ENCODE measurements around the gene FMOD.

Gene FMOD

DNA sequence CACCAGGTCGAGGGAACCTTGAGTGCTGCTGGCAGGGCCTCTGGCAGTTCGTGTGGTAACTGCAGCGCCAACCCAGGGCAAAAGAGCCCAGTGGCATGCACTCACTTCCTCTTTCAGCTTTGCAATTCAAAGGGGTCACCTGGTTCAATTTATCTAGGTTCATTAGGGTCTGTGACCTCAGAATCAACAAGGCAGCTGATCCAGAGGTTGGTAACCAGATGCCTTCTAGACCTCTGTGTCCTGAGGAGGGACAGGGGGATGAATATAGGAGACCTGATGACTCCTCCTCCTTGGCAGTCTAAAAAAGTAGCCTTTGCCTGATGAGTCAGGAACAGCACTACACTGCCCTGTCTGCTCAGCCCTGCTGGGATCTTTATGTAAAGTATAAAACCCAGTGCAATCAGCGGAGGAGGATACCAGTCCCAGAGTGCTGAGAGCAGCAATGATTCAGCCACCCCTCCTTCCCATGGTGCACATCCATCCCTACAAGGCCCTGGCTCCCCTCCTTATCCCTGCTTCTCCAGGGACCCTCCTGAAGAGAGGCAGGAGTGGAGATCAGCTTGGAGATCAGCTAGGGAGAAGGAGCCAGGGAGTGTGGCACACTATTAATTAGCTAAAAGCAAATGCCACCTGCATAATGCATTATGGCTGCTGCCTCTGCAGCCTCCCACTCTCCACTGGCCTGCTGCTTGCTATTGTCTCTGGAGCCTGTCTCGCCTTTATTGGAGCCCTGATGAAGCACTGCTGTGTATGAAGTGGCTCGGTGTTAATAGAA, 11.2 kb upstream of the FMOD start:
- Histone ChIP-seq H3K27ac (no peak overlapping the region), H3K4me3 (IDR thresholded peaks at IDR 0.05; ENCODE audit: insufficient read depth, low read depth, low read length) (no peak overlapping the region), H3K36me3 (ENCODE audit: insufficient read depth) (no peaks in the 10 kb centered on the region), H2AFZ (ENCODE audit: low read depth) (no peak overlapping the region), H3K79me2 (ENCODE audit: insufficient read depth, low read depth) (no peaks in the 10 kb centered on the region), H4K20me1 (ENCODE audit: insufficient read depth) (no peaks in the 10 kb centered on the region), H3K9ac (no peak overlapping the region), H3K4me1 (ENCODE audit: low read depth, poor library complexity, severe bottlenecking) (no peaks in the 10 kb centered on the region), H3K4me2 (no peak overlapping the region), H3K27me3 (ENCODE audit: insufficient read depth, low read depth) (0 out of 2 replicates have a peak, but pooled peaks cover 5% of the 10 kb centered on the region)
- TF ChIP-seq CTCF (conservative IDR thresholded peaks at IDR 0.05; ENCODE audit: low read depth, low read length) = no peak

DNA sequence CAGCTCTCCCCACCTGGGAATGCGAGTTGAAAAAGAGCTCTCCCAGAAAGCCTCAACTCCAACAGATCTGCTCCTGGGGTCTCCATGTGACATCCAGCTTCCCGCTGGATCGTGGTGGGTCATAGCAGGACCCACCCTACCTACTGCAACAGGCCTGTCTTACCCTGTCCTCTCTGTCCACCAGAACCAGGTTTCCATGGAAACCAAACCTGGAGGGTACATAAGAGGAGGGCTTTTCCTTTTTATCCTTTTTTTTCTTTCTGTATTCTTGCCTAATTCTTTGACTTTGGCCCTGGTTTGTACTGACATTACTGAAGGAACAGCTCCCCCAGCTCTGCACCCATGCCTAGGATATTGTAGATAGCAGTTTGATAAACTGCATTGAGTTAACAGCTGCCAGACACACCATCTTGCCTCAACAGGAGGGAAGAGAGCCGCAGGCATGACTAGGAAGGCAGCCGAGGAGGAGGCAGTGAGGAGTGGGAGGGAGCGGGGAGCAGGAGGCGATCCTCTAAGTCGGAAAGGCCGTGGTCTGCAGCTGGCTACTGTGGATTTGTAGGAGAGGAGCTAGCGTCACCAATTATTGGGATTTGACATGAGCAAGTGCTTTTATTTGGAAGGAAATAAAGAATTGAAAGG, 9.7 kb upstream of the FMOD start:
- Histone ChIP-seq H3K27me3 (ENCODE audit: insufficient read depth, low read depth) (0 out of 2 replicates have a peak, but pooled peaks cover 5% of the 10 kb centered on the region), H2AFZ (ENCODE audit: low read depth) (no peak overlapping the region), H3K27ac (no peak overlapping the region), H4K20me1 (ENCODE audit: insufficient read depth) (no peaks in the 10 kb centered on the region), H3K79me2 (ENCODE audit: insufficient read depth, low read depth) (no peaks in the 10 kb centered on the region), H3K36me3 (ENCODE audit: insufficient read depth) (no peaks in the 10 kb centered on the region), H3K4me2 (no peak overlapping the region), H3K9ac (no peak overlapping the region), H3K4me3 (IDR thresholded peaks at IDR 0.05; ENCODE audit: insufficient read depth, low read depth, low read length) (no peak overlapping the region), H3K4me1 (ENCODE audit: low read depth, poor library complexity, severe bottlenecking) (no peaks in the 10 kb centered on the region)
- no peak for TF ChIP-seq CTCF (conservative IDR thresholded peaks at IDR 0.05; ENCODE audit: low read depth, low read length)

DNA sequence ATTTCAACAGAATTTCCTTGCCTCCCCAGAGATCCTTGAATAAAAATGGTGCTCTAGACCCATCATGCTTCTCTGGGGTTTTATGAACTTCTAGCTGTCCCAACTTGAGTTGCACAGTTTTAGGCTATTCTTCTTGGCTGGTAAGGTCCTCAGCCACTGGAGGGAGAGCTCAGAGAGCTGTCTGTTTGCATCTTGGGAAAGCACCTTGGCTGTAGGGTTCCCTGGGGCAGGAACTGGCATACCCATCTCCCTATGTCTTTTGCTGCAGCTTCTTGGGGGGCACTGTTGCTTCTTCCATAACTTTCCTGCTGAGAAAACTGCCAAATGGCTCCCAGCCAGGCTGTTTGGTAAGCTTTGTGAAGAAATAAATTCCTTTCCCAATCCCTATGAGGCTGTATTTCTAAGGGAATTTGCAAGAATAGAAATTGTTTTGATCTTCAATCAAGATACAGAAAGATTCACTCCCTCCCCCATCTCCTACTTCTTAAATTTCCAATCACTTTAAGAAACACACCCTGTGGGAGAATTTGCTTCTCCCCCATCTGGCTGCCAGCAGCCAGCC, 8.2 kb upstream of the FMOD start:
- 0 out of 2 replicates have a peak, but pooled peaks cover 5% of the 10 kb centered on the region for H3K27me3 ChIP-seq (ENCODE audit: insufficient read depth, low read depth)
- H3K9ac ChIP-seq = no peak overlapping the region
- no peak overlapping the region for H3K4me2 ChIP-seq
- no peak for TF ChIP-seq CTCF (conservative IDR thresholded peaks at IDR 0.05; ENCODE audit: low read depth, low read length)
- H4K20me1 ChIP-seq (ENCODE audit: insufficient read depth) = no peaks in the 10 kb centered on the region
- no peak overlapping the region for H2AFZ ChIP-seq (ENCODE audit: low read depth)
- H3K4me1 ChIP-seq (ENCODE audit: low read depth, poor library complexity, severe bottlenecking) = no peaks in the 10 kb centered on the region
- no peak overlapping the region for H3K4me3 ChIP-seq (IDR thresholded peaks at IDR 0.05; ENCODE audit: insufficient read depth, low read depth, low read length)
- no peaks in the 10 kb centered on the region for H3K36me3 ChIP-seq (ENCODE audit: insufficient read depth)
- no peaks in the 10 kb centered on the region for H3K79me2 ChIP-seq (ENCODE audit: insufficient read depth, low read depth)
- H3K27ac ChIP-seq = no peak overlapping the region

DNA sequence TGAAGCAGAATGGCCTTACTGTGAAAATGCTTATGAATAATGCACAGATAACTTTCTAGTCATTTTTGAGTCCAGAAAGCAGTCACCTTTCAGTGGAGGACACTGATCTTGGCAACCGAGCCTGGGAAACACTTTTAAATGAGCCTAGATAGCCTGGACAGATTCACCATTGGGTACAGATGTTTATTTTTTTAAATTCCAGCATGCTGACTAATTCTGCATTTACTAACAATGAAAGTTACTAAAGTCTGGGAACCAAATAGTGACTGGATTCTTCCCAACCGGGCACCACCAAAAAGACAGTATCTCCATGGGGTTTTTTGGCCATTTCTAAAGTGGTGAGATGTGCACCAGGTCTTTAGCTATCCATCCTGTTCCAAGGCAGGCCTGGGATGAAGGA, 3.3 kb upstream of the FMOD start:
- no peak for TF ChIP-seq CTCF (conservative IDR thresholded peaks at IDR 0.05; ENCODE audit: low read depth, low read length)
- H3K4me2 ChIP-seq = no peak overlapping the region

More for the DNA sequence above, 3.3 kb upstream of the FMOD start:
- no peak overlapping the region for H3K9ac ChIP-seq
- H4K20me1 ChIP-seq (ENCODE audit: insufficient read depth) = no peaks in the 10 kb centered on the region
- 0 out of 2 replicates have a peak, but pooled peaks cover 5% of the 10 kb centered on the region for H3K27me3 ChIP-seq (ENCODE audit: insufficient read depth, low read depth)
- H3K27ac ChIP-seq = no peak overlapping the region
- H3K79me2 ChIP-seq (ENCODE audit: insufficient read depth, low read depth) = no peaks in the 10 kb centered on the region
- H2AFZ ChIP-seq (ENCODE audit: low read depth) = no peak overlapping the region
- no peaks in the 10 kb centered on the region for H3K36me3 ChIP-seq (ENCODE audit: insufficient read depth)
- H3K4me1 ChIP-seq (ENCODE audit: low read depth, poor library complexity, severe bottlenecking) = no peaks in the 10 kb centered on the region
- no peak overlapping the region for H3K4me3 ChIP-seq (IDR thresholded peaks at IDR 0.05; ENCODE audit: insufficient read depth, low read depth, low read length)

All from KMS-11 (cell line).